Stimulated activated CD4-positive, alpha-beta T cell treated with anti-CD3 and anti-CD28 coated beads, Interleukin-4, amount 100 ng/mL, for 48 hours (primary cell): ENCODE results near the gene MRPL53.

Experiments
- DNase-seq, 2 donors: peaks; one replicate each; pipeline ENCODE4 v3.0.0-alpha.2; 2020; ENCODE audit warnings: low read depth in 2 of 2

The MRPL53 gene

DNA sequence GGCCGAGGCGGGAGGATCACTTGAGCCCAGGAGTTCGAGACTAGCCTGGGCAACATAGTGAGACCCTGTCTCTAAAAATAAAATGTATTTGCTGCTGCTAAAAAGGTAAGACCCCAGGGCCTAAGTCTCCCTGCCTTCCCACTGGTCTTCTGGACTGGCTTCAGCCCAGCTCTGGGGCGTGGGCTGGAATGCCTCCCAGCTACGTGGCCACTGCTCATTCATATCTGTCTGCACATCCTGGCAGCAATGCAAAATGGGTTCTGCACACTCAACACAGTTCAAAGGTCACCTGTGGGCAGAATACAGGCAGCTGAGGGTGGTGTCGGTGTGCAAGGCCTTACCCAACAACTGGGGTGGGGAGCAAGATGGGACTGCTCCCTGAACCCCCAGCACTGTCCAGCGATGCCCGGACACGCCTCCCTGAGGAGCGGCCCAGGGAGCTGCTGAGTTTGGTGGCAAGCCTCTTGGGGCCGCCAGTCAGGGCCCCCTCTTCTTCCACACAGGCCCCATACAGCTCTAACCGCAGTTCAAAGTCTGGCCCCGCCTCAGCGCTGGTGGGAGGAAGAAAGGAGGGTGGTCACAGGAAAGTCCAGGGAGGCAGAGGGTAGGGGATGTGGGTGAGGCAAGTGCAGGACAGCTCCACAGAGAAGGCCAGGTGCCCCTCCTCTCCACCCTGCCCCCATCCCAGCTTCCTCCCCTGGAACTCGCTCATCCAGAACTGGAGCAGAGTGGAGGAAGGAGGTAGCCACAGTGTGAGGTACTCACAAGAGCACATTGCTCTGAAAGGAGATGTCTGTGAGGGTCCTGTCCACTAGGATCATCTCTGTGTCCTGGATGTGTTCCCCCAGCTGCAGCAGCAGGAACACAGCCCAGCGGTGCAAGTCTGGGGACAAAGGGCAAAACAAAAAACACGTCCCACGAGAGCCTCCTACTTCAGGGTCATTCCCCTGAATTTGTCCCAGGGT lies 42.7 kb downstream of the MRPL53 start:
- no peak for DNase-seq

- no peak for DNase-seq
Measured at GRCh38 chr2:74428675-74429074, 43.8 kb downstream of the MRPL53 start.

GRCh38 chr2:74427551-74427950 lies 44.9 kb downstream of the MRPL53 start:
- no peak for DNase-seq

GRCh38 chr2:74426181-74426758 lies 46.2 kb downstream of the MRPL53 start:
- DNase-seq = no peak

GRCh38 chr2:74425523-74425922 lies 47.0 kb downstream of the MRPL53 start:
- no peak for DNase-seq

DNA sequence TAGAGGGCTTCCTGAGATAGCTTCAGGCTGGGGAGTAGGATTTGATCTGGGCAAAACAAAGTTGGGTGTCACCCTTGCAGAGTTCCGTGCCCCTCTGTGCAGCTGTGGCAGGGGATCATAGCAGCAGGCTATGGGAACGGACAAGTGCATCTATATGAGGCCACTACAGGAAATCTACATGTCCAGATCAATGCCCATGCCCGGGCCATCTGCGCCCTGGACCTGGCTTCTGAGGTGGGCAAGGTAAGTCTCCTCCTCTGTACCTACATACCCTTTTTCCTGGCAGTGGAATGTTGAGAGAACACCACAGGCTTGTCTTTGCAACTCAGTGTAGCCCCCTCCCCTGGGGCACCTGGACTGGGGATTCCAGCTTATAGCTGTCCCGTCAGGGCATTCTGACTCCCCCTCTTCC lies 47.5 kb downstream of the MRPL53 start:
- DNase-seq = no peak

GRCh38 chr2:74424139-74424992 lies 48.1 kb downstream of the MRPL53 start:
- no peak for DNase-seq

DNA sequence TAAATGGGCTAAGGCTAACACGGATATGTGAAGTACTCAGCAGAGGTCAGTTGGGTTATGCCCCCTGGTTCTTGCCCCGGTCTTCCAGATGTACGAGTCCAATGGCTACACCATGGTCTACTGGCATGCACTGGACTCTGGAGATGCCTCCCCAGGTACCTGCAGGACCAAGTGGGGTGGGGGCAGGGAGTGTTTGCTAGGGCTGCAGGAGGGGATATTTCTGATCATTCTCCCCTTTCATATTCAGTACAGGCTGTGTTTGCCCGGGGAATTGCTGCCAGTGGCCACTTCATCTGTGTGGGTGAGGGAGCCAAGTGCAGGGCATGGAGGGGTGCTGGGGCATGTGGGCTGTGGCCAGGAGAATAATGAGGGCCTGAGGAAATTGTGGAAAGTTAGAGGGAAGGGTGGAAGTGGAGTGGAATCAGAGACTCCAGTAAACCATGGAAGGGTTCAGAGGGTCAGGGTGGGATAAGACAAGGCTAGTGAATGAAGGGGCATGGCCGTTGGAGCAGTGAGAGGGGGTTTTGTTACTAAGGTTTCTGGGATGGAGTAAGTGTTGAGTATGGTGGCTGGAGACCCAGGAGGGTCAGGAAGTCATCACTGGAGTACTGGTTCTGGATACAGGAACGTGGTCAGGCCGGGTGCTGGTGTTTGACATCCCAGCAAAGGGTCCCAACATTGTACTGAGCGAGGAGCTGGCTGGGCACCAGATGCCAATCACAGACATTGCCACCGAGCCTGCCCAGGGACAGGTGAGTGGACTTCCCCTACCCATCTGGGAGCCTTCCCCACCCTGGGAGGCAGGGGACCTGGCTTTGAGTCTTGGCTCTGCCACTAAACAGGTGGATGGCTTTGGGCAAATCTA lies 49.0 kb downstream of the MRPL53 start:
- DNase-seq = no peak
